K562 (cell line): ENCODE data around the gene TBX1. TPM values are rescaled to one million over a fixed set of nuclear protein-coding genes. Genes with fewer than 3 reads are reported as not detected.

Source experiments
- ATAC-seq: fragments of 200-7000 bp; cut with Tn5 transposase; 3 replicates; pipeline ENCODE4 v1.9.1; 2020; ENCODE audit warnings: moderate library complexity
- BruUV-seq: library from RNA; stranded (reverse); fragments of 400-500 nt; replicated peaks from 2 replicates; lab custom pipeline; 2021; lab: Mats Ljungman, UMichigan
- CTCF ChIA-PET: fragments of 300-600 bp; formaldehyde crosslinking; extraction: SDS; loops from one replicate; lab custom pipeline; 2021; ENCODE audit warnings: low intra/inter-chr PET ratio; lab: Yijun Ruan, JAX
- POLR2A ChIA-PET: fragments of 300-600, 350-650 bp; sonication (Branson Sonifier 250); formaldehyde crosslinking; extraction: SDS; loops from one replicate; lab custom pipeline; 2021; ENCODE audit warnings: antibody characterized with exemption, inconsistent platforms; lab: Yijun Ruan, JAX
- DNase-seq, 4 experiments: peaks; one replicate each; pipeline versions ENCODE4 v3.0.0 to v3.0.0-alpha.2; 2011 to 2018; ENCODE audit warnings: low spot score in 3 of 4, mixed read lengths in 3 of 4; ENCODE audit errors: extremely low read depth in 1 of 4
- FAIRE-seq: peaks from 2 replicates; lab custom pipeline; 2011; peaks lifted over from hg19 to GRCh38; lab: Jason Lieb, UNC
- H2AFZ ChIP-seq: 2 replicates; pipeline ENCODE4 v1.6.0; 2011; ENCODE audit warnings: low read depth, low read length, control low read depth, inconsistent platforms
- H3K27ac ChIP-seq: fragments of 200-600 bp; 3 replicates; pipeline ENCODE4 v1.8.0; 2011; ENCODE audit warnings: low read depth, mild to moderate bottlenecking, control low read depth, inconsistent platforms, low read length, moderate library complexity, mixed read lengths; ENCODE audit errors: extremely low read depth
- H3K27me3 ChIP-seq, 2 experiments: fragments of 300-600 bp in 1 of 2; 2 replicates in 1 of 2; 3 replicates in 1 of 2; pipeline versions ENCODE4 v1.6.0 to v1.8.0; 2011; ENCODE audit warnings: inconsistent platforms in 2 of 2, low read length in 2 of 2, mild to moderate bottlenecking in 1 of 2, mixed read lengths in 1 of 2, moderate library complexity in 1 of 2; ENCODE audit not compliant: control insufficient read depth in 2 of 2, insufficient read depth in 2 of 2
- H3K36me3 ChIP-seq: fragments of 300-600 bp; 3 replicates; pipeline ENCODE4 v1.8.0; 2011; ENCODE audit warnings: mild to moderate bottlenecking, low read length, inconsistent platforms; ENCODE audit not compliant: control insufficient read depth, insufficient read depth
- H3K4me1 ChIP-seq, 2 experiments: fragments of 200-600 bp in 1 of 2; replicated peaks in 1 of 2; 2 replicates in 1 of 2; 3 replicates in 1 of 2; pipeline versions ENCODE4 v1.5.1 to v1.8.0; 2011; ENCODE audit warnings: inconsistent platforms in 2 of 2, low read length in 2 of 2, mild to moderate bottlenecking in 1 of 2, mixed read lengths in 1 of 2, moderate library complexity in 1 of 2; ENCODE audit not compliant: control insufficient read depth in 2 of 2, insufficient read depth in 2 of 2
- H3K4me2 ChIP-seq: 2 replicates; pipeline ENCODE4 v1.6.1; 2011; ENCODE audit warnings: low read length, control low read depth, inconsistent platforms, mixed read lengths; ENCODE audit not compliant: insufficient read depth
- H3K4me3 ChIP-seq: fragments of 200-600 bp; sonication (generic), shearing (Covaris generic); 2 replicates; pipeline ENCODE4 v1.5.1; 2016; ENCODE audit warnings: control low read depth, inconsistent platforms
- H3K79me2 ChIP-seq: fragments of 200-600 bp; 3 replicates; pipeline ENCODE4 v1.8.0; 2011; ENCODE audit warnings: low read length, inconsistent platforms; ENCODE audit not compliant: control insufficient read depth, insufficient read depth
- H3K9ac ChIP-seq, 2 experiments: 2 replicates each; pipeline versions ENCODE4 v1.6.0 to v1.6.1; 2011; ENCODE audit warnings: low read depth in 2 of 2, low read length in 2 of 2, control low read depth in 1 of 2, inconsistent platforms in 1 of 2, mild to moderate bottlenecking in 1 of 2, mixed read lengths in 1 of 2; ENCODE audit not compliant: insufficient read depth in 1 of 2
- H3K9me1 ChIP-seq: one replicate; pipeline ENCODE4 v1.6.0; 2011; ENCODE audit warnings: inconsistent platforms, mild to moderate bottlenecking, low read length, moderate library complexity; ENCODE audit not compliant: control insufficient read depth, insufficient read depth
- H3K9me3 ChIP-seq: replicated peaks from 2 replicates; pipeline ENCODE4 v1.5.1; 2011; ENCODE audit warnings: low read depth, low read length, inconsistent platforms; ENCODE audit not compliant: control insufficient read depth, insufficient read depth
- H4K20me1 ChIP-seq: replicated peaks from 2 replicates; pipeline ENCODE4 v1.6.1; 2011; ENCODE audit warnings: low read length, inconsistent platforms, mixed read lengths; ENCODE audit not compliant: control insufficient read depth, insufficient read depth
- CREB3 ChIP-seq: fragments of 450-650 bp; conservative IDR thresholded peaks from 2 replicates; pipeline ENCODE4 v1.6.1; 2016; ENCODE audit warnings: missing genetic modification characterization, low read depth, mild to moderate bottlenecking, missing compliant biosample characterization, moderate library complexity
- FOXJ3 ChIP-seq: sonication (generic); formaldehyde crosslinking; IDR thresholded peaks from 2 replicates; pipeline ENCODE4 v1.4.0; 2020; ENCODE audit warnings: mild to moderate bottlenecking, missing genetic modification reagents
- MTF1 ChIP-seq: fragments of 250-450 bp; sonication (Bioruptor Pico); IDR thresholded peaks from 2 replicates; pipeline ENCODE4 v1.9.0; 2021; ENCODE audit warnings: moderate library complexity, mild to moderate bottlenecking, inconsistent platforms, borderline replicate concordance
- PTBP1 ChIP-seq: fragments of 200-400 bp; formaldehyde crosslinking; IDR thresholded peaks from 2 replicates; pipeline ENCODE4 v1.6.1; 2017; ENCODE audit warnings: low read depth, low read length
- TEAD1 ChIP-seq, 2 experiments: fragments of 450-650 bp in 1 of 2; sonication (generic) in 1 of 2; formaldehyde crosslinking; IDR thresholded peaks; 2 replicates each; pipeline versions ENCODE4 v1.4.0 to v1.8.0; 2020 to 2022; ENCODE audit warnings: mild to moderate bottlenecking in 2 of 2, missing genetic modification reagents in 1 of 2
- ZNF23 ChIP-seq: fragments of 250-450 bp; sonication (Bioruptor Pico); IDR thresholded peaks from 2 replicates; pipeline ENCODE4 v1.4.0; 2020; ENCODE audit warnings: mild to moderate bottlenecking
- ZNF347 ChIP-seq: fragments of 450-650 bp; formaldehyde crosslinking; IDR thresholded peaks from 2 replicates; pipeline ENCODE4 v1.4.0; 2020; ENCODE audit warnings: low read depth, mild to moderate bottlenecking, moderate library complexity
- ZNF76 ChIP-seq: fragments of 250-450 bp; sonication (Bioruptor Pico); IDR thresholded peaks from 2 replicates; pipeline ENCODE4 v1.4.0; 2020; ENCODE audit warnings: mild to moderate bottlenecking, moderate library complexity, borderline replicate concordance
- ZNF780A ChIP-seq: fragments of 250-450 bp; sonication (Bioruptor Pico); IDR thresholded peaks from 2 replicates; pipeline ENCODE4 v1.5.0; 2021; ENCODE audit warnings: mild to moderate bottlenecking
- ZSCAN29 ChIP-seq: fragments of 450-650 bp; IDR thresholded peaks from 2 replicates; pipeline ENCODE4 v1.6.1; 2017
- ZSCAN32 ChIP-seq: fragments of 450-650 bp; formaldehyde crosslinking; IDR thresholded peaks from 2 replicates; pipeline ENCODE4 v1.4.0; 2020; ENCODE audit warnings: mild to moderate bottlenecking, moderate library complexity
- WGBS: fragments of 100-300 bp; shearing (Covaris generic); methylation state at CpG from one replicate; pipeline ENCODE4 v1.1.6; 2016; ENCODE audit warnings: low coverage, mixed read lengths; ENCODE audit not compliant: insufficient coverage; ENCODE audit errors: missing lambda C conversion rate; 5-methylcytosine and 5-hydroxymethylcytosine counted together
- in situ Hi-C: fragments of 300-500 bp; cut with MboI; formaldehyde crosslinking; loops from 4 replicates; pipeline ENCODE4 v1.15.0; 2018; ENCODE audit warnings: inconsistent platforms, mixed read lengths
- intact Hi-C: fragments of 100-400 bp; cut with micrococcal nuclease; formaldehyde crosslinking; loops from 2 replicates; pipeline ENCODE4 v1.14.2; 2022
- polyA plus RNA-seq, 8 experiments: library from polyadenylated mRNA; depleted of rRNA in 4 of 8; stranded (reverse) in 5 of 8; unstranded in 3 of 8; fragments of >200 nt; fragmentation: Nextera tagmentation in 2 of 8; fragmentation: Illumina TruSeq in 1 of 8; extraction: Ambion mirVana in 2 of 8; extraction: Trizol in 1 of 8; gene quantifications; 2 replicates each; pipeline versions ENCODE4 v1.2.1 to v1.2.3, GENCODE V29; 2011 to 2014; ENCODE audit warnings: inconsistent platforms in 1 of 8, missing spikeins in 1 of 8
- total RNA-seq, 7 experiments: library from RNA; depleted of rRNA in 6 of 7; stranded (reverse); fragments of >200 nt in 6 of 7; fragmentation: Illumina TruSeq in 2 of 7; extraction: Trizol in 2 of 7; gene quantifications; 2 replicates each; pipeline versions ENCODE4 v1.2.1 to v1.2.3, GENCODE V29; 2011 to 2021; ENCODE audit warnings: low replicate concordance in 1 of 7

TBX1 gene
- total and polyA plus RNA-seq, 9 of the 15 experiments (the other 6 are each of a cell fraction or from before 2014, with no cell fraction given): 0.07 to 35.0 (median 3.9) TPM

GRCh38 chr22:19812910-19813309 is 52.3 kb downstream of the TBX1 start:
- ChIA-PET CTCF (no interaction called here), POLR2A (interaction anchor here (0.6 to 5.7 kb wide), 4 partner anchors 7 to 41 kb away, joined by 3 to 43 read pairs (median 4); partner anchors contain the start of genes GNB1L and RTL10)
- Histone ChIP-seq H3K4me1 (peaks cover 22 to 57% of the 10 kb centered on the region in 2 experiments), H3K27me3 (no peaks in the 10 kb centered on the region), H3K27ac (no peak overlapping the region), H3K4me3 (no peak overlapping the region), H3K9me1 (no peaks in the 10 kb centered on the region), H3K79me2 (no peaks in the 10 kb centered on the region), H3K9me3 (no peaks in the 10 kb centered on the region), H3K4me2 (no peak overlapping the region)
- in situ Hi-C loops: no loop called here
- ATAC-seq (no peak), FAIRE-seq (no peak), DNase-seq (no peak)
- WGBS: 82% methylated on average over 11 of the region's 11 CpGs
- intact Hi-C loops: no loop called here
- no TSS peak for BruUV-seq
- TF ChIP-seq MTF1 (CRISPR knock-in tag) (peak; percentile 9; the same call in 1 of the 2 replicates), FOXJ3 (no peak), TEAD1 (CRISPR knock-in tag; IDR thresholded peaks at IDR 0.05) (no peak), PTBP1 (no peak), ZNF780A (CRISPR knock-in tag) (no peak)
- TF ChIP-seq, all 486 proteins: peak for 1
- peak overlapping the region in 1 of 2 experiments; percentile 5; a peak in 1 of 4 replicates for H3K9ac ChIP-seq
- 0 out of 2 replicates have a peak, but pooled peaks cover 1% of the 10 kb centered on the region for H4K20me1 ChIP-seq
- H3K36me3 ChIP-seq: no peaks in the 10 kb centered on the region
- no peak overlapping the region for H2AFZ ChIP-seq

- H3K4me2 ChIP-seq: no peak overlapping the region
- POLR2A ChIA-PET: interaction anchor here (0.6 to 2.0 kb wide), 16 partner anchors 9 to 382 kb away, joined by 3 to 12 read pairs (median 4); partner anchors contain the start of genes GNB1L, MRPL40 and RTL10
- no TSS peak for BruUV-seq
- no peak for FAIRE-seq
- H3K79me2 ChIP-seq: no peaks in the 10 kb centered on the region
- CTCF ChIA-PET: no interaction called here
- H3K4me1 ChIP-seq: peaks cover 22 to 70% of the 10 kb centered on the region in 2 experiments
- intact Hi-C loops: no loop called here
- DNase-seq: no peak
- H3K9me3 ChIP-seq: no peaks in the 10 kb centered on the region
- no peak overlapping the region for H2AFZ ChIP-seq
- H3K27me3 ChIP-seq: no peaks in the 10 kb centered on the region
- no peaks in the 10 kb centered on the region for H4K20me1 ChIP-seq
- no peak for ATAC-seq
- no peak overlapping the region for H3K4me3 ChIP-seq
- no peaks in the 10 kb centered on the region for H3K9me1 ChIP-seq
- H3K9ac ChIP-seq: peak overlapping the region in 1 of 2 experiments; percentile 54; a peak in 1 of 4 replicates
- 74% methylated on average over 5 of the region's 5 CpGs for WGBS
- H3K27ac ChIP-seq: no peak overlapping the region; the same call in 2 of the 3 replicates
- no peaks in the 10 kb centered on the region for H3K36me3 ChIP-seq
- in situ Hi-C loops: no loop called here
- TF ChIP-seq ZSCAN32 (CRISPR knock-in tag) (0 out of 2 replicates have a peak, but pooled peaks have one; percentile 22), ZNF23 (CRISPR knock-in tag) (0 out of 2 replicates have a peak, but pooled peaks have one; percentile 5), ZSCAN29 (0 out of 2 replicates have a peak, but pooled peaks have one; percentile 6), ZNF76 (CRISPR knock-in tag) (0 out of 2 replicates have a peak, but pooled peaks have one; percentile 28), ZNF347 (0 out of 2 replicates have a peak, but pooled peaks have one; percentile 54), CREB3 (tag) (no peak)
Measured at GRCh38 chr22:19814428-19814827, 53.9 kb downstream of the TBX1 start.
